ENCODE measurements around the gene RSPH4A.
"Not testable (repeated sequence)": the region's sequence is repeated elsewhere in the genome, so short reads cannot be mapped to it uniquely, and the experiment has no call there.

RSPH4A gene

DNA sequence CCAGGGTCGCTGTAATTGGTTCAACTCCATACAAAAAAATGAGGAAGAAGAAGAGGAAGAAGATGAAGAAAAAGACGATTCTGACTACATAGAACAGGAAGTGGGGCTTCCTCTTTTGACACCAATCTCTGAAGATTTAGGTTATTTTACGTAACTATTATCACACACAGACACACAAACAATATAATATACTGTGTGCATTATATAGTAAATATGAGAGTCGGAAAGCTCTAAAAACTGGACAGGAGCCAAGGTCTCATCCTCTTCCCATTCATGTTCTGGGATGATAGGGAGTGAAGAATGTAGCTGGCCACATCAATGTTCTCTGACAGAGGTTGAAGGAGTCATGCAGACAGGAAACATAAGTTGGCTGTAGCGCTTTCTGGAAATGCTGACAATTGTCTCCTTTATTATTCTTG is 13.3 kb downstream of the RSPH4A start:
- DNase-seq: no peak

DNA sequence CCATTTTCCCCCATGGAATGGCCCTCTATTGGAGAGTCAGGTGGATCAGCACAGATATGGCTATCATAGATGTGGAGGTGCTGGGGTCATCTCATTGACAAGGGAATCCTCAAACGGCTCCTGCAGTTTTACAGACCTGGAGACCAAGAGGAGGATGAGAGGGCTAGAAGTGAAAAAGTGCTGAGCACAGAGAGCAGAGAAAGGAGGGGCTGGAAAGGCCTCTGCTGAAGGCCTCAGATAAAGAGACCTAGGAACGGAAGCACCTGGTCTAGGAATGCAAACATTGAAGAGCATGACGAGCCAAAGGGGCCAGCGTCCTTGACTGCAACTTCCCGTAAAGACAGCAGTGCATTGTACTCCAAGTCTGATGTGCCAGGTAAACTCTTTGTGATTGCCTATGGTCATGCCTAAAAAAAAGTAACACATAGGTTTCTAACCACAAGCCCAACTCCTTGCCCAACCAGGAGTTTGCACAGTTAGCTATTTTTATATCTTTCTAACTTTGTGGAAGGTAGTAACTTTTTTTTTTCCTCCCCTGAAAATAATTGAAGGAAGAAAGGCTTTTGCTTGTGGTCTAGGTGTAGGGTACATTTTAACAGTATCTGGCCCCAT is 15.2 kb downstream of the RSPH4A start:
- no peak for DNase-seq

- no peak for DNase-seq
Observed at GRCh38 chr6:116633685-116634084, 17.4 kb downstream of the RSPH4A start.

DNA sequence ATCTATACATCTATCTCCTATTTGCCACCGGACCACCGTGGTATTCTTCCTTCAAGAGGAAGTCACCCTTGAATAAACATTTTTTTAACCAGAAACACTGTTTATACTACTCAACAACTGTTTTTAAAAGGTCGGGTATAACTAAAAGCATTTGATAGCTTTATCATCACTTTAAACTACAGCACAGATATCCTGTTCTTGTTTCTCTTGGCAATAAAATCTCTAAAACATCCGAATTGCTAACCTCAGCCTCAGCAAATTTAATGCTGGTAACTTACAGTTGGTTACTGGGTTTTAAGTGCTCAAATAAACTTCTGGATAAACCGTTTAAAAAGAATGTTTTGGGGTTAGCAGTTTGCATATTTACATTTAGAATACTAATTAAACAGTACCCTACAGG is 31.9 kb downstream of the RSPH4A start:
- DNase-seq: no peak

DNA sequence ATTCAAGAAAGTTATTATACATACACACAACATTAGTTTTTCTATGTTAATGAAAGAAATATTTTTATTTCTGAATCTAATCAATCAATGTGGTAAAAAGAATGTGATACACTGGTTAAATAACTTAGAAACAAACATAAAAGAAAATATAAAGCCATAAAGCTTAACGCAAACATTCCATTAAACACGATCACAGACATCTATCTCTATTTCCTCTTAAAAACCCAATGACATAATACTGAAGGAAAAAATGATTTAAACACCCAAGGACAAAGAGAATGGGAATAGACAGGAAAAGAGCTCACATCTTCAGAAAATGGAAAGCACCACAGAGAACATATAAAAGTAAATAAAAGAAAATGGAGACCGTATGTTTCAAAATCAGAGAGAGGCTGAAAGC is 32.9 kb downstream of the RSPH4A start:
- DNase-seq: no peak

GRCh38 chr6:116651916-116652315 is 35.6 kb downstream of the RSPH4A start:
- no peak for DNase-seq

- DNase-seq: no peak
Observed at GRCh38 chr6:116661594-116661993, 45.3 kb downstream of the RSPH4A start.

DNA sequence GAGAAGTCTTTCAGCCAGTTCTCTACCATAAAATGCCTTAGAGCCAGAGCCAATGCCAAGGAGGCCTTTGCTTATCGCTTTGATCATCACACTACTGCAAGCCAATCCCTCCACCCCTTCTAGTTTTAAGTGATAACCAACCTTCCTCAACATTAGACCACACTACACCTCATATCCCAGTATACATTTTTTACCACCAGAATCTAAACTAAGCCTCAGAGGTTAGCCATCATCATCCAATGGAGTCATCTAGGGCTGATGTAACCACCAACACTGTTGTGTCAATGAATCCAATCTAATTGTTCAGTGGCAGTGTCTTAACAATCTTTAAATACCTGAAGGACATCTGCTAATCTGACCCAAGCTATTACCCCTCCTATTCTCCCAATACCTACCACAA is 45.9 kb downstream of the RSPH4A start:
- no peak for DNase-seq

DNA sequence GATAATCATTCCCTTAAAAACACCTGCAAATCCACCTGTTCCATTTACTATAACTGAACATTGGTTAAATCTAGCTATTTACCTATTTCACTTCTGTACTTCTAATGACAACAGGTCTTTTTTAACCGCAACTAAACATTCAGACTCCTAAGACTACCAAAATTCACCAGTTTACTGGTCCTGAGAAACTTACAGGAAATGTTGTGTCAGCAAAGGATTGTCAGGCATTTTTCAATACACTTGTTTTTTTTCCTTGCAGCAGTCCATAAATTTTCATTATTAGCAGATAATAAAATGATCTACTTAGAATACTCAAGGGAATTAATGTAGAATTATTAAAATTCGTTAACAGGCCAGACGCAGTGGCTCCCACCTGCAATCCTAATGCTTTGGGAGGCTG is 47.0 kb downstream of the RSPH4A start:
- DNase-seq: no peak

DNA sequence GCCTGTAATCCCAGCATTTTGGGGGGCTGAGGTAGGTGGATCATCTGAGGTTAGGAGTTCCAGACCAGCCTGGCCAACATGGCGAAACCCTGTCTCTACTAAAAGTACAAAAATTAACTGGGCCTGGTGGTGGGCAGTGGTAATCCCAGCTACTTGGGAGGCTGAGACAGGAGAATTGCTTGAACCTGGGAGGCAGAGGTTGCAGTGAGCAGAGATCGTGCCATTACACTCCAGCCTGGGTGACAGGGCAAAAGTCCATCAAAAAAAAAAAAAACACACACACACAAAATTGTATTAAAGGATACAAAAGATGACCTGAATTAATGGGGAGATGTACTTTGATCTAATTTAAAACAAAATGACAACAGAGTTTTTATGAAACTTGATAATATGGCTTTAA is 47.9 kb downstream of the RSPH4A start:
- DNase-seq: not testable (repeated sequence)

GRCh38 chr6:116665464-116665863 is 49.2 kb downstream of the RSPH4A start:
- no peak for DNase-seq

DNA sequence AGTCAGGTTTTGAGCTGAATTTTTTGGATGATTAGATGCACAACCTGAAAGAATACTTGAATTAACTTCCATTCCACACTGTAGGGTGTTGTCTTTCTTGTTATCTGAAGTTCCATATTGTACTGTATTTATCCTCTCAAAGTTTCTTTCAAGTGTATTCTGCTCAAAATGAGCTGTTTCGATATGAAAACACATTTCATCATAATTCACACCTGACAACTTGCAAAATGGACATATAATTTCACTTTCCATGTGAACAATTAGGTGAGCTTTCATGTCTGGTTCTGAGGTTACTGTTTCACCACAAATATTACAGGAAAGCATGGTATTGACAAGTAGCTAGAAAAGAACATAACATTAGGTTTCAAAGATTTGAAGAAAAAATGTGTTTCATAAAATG is 50.6 kb downstream of the RSPH4A start:
- DNase-seq: no peak

DNA sequence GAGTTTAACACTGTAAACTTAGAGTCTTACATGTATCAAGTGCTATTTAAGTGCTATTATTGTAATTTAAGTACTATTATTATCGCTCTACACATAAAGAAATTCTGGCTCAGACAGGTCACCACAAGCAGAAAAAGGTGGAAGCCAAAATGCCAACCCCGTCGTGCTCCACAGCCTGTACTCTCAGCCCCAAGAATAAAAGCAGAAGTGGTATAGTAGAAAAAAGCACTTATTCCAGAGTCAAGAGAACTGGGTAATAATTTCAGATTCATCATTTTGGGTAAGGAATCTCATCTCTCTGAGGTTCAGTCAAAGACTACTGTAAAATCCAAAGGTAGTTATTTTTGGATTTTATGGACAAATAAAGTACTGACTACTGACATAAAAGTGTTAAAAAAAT is 51.3 kb downstream of the RSPH4A start:
- DNase-seq: no peak

DNA sequence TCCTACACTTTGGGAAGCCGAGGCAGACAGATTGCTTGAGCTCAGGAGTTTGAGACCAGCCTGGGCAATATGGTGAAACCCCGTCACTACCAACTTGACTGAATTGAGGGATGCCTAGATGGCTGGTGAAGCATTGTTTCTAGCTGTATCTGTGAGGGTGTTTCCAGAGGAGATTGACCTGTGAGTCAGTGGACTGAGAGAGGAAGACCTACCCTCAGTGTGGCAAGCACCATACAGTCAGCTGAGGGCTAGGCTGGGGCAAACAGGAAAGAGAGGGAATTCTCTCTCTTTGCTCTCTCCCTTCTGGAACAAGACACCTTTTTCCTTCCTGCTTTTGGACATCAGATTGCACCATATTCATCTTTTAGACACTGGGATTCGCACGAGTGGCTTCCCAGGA is 56.0 kb downstream of the RSPH4A start:
- DNase-seq: no peak

GRCh38 chr6:116676021-116676420 is 59.7 kb downstream of the RSPH4A start:
- no peak for DNase-seq

- DNase-seq: peak; percentile 87
Observed at GRCh38 chr6:116680880-116681672, 64.8 kb downstream of the RSPH4A start, which contains the start of gene KPNA5. Gene KPNA5, plus strand, starts transcription at chr6:116681211. Its CDS starts 124 bp downstream, at chr6:116681335.

DNA sequence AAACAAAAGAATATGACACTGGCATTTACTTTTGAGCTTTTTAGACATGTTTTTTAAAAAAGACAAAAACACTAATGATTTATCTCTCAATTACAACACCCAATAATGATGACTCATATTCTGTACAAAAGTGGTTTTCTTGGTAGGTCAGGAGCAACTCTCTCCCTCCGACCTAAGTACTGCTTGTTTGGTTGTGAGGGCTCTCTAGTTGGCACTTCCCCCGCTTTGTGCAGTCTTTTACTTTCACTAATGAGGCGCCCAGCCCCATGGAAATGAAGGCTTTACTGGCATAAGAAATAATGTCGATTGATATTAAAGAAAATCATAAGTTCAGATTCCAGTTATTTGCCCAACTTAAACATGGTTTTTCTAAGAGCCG is 66.0 kb downstream of the RSPH4A start:
- no peak for DNase-seq

Measured in stimulated activated CD4-positive, alpha-beta T cell treated with anti-CD3 and anti-CD28 coated beads, Interleukin-12 subunit alpha, Interleukin-12 subunit beta, amount 100 ng/mL, for 4 hours (primary cell).